ENCODE results near the gene SNX20.

DNA sequence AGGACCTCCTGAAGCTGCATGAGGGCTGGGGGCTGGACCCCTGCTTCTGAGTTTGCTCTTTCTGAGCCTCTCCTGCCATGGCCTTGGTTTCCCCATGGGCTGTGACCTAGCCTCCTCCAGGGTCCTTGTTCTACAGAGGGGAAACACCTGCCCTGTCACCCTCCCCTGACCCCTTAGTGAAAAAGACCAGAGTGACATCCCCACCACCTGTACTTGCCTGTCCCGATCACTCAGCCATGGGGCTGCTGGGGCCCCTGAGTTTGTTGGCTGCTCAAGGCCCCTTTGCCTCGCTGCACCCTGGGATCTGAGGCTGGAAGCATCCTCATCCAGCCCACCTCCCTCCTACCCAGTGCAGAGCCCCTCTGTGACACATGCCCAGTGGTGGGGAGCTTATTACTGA, 13.1 kb upstream of the SNX20 start:
- TF ChIP-seq, protein P1, sequence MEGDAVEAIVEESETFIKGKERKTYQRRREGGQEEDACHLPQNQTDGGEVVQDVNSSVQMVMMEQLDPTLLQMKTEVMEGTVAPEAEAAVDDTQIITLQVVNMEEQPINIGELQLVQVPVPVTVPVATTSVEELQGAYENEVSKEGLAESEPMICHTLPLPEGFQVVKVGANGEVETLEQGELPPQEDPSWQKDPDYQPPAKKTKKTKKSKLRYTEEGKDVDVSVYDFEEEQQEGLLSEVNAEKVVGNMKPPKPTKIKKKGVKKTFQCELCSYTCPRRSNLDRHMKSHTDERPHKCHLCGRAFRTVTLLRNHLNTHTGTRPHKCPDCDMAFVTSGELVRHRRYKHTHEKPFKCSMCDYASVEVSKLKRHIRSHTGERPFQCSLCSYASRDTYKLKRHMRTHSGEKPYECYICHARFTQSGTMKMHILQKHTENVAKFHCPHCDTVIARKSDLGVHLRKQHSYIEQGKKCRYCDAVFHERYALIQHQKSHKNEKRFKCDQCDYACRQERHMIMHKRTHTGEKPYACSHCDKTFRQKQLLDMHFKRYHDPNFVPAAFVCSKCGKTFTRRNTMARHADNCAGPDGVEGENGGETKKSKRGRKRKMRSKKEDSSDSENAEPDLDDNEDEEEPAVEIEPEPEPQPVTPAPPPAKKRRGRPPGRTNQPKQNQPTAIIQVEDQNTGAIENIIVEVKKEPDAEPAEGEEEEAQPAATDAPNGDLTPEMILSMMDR (IDR thresholded peaks at IDR 0.05; ENCODE audit: insufficient read depth, low read depth, low read length) = no peak
- TF ChIP-seq EZH2 (IDR thresholded peaks at IDR 0.05; ENCODE audit: insufficient read depth, low read length) = no peak

Data from astrocyte (in vitro differentiated cells and primary cell).